Ishikawa (cell line): ENCODE results near the gene NRXN3.

ENCODE experiments used
- CEBPB ChIP-seq: IDR thresholded peaks from 2 replicates; pipeline ENCODE4 v1.6.1; 2012
- CREB1 ChIP-seq: IDR thresholded peaks from 2 replicates; pipeline ENCODE4 v1.6.1; 2012; ENCODE audit warnings: low read depth
- EGR1 ChIP-seq: IDR thresholded peaks from 2 replicates; pipeline ENCODE4 v1.6.1; 2012
- EP300 ChIP-seq: IDR thresholded peaks from 2 replicates; pipeline ENCODE4 v1.6.1; 2012; ENCODE audit warnings: borderline replicate concordance
- FOXM1 ChIP-seq: IDR thresholded peaks from 2 replicates; pipeline ENCODE4 v1.6.1; 2012; ENCODE audit warnings: low read depth, borderline replicate concordance
- MAX ChIP-seq: IDR thresholded peaks from 2 replicates; pipeline ENCODE4 v1.6.1; 2012
- NFIC ChIP-seq: IDR thresholded peaks from 2 replicates; pipeline ENCODE4 v1.6.1; 2012
- RAD21 ChIP-seq: IDR thresholded peaks from 2 replicates; pipeline ENCODE4 v1.6.1; 2012; ENCODE audit warnings: low read depth
- REST ChIP-seq: IDR thresholded peaks from 2 replicates; pipeline ENCODE4 v1.6.1; 2012; ENCODE audit warnings: low read depth, mild to moderate bottlenecking
- TAF1 ChIP-seq: IDR thresholded peaks from 2 replicates; pipeline ENCODE4 v1.6.1; 2012; ENCODE audit warnings: low read depth, mild to moderate bottlenecking
- TCF12 ChIP-seq: IDR thresholded peaks from 2 replicates; pipeline ENCODE4 v1.6.1; 2012; ENCODE audit warnings: low read depth
- TEAD4 ChIP-seq: IDR thresholded peaks from 2 replicates; pipeline ENCODE4 v1.6.1; 2012
- YY1 ChIP-seq: IDR thresholded peaks from 2 replicates; pipeline ENCODE4 v1.6.1; 2012; ENCODE audit warnings: low read depth
- ZBTB7A ChIP-seq: IDR thresholded peaks from 2 replicates; pipeline ENCODE4 v1.6.1; 2012; ENCODE audit warnings: low read depth
- TF ChIP-seq, protein P1 (sequence below): IDR thresholded peaks from 2 replicates; pipeline ENCODE4 v1.6.1; 2012

NRXN3 gene

DNA sequence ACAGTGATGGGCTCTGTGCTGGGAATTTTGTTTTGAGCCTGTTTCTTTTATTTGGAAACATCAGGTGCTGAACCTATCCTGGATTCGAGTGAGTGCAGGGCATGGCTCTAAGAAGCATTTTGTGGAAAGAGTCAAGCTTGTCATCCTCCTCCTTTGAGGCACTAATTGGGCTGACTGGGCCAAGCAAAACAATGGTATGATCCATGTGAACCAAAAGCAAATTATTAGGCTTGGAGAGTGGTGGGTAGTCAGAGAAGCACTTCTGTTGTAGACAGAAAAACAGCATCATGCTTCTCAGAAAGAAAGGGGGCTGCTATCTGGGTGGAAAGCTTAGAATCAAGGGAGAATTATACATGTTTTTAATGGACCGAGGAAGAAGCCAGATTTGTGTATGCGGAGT lies 1559.6 kb downstream of the NRXN3 start:
- TF ChIP-seq ZBTB7A (no peak), YY1 (no peak), EP300 (no peak), CREB1 (no peak), NFIC (no peak), EGR1 (no peak), TAF1 (no peak), MAX (no peak), REST (no peak), RAD21 (no peak), TEAD4 (no peak), TCF12 (no peak), FOXM1 (no peak), CEBPB (no peak)
- TF ChIP-seq, protein P1, sequence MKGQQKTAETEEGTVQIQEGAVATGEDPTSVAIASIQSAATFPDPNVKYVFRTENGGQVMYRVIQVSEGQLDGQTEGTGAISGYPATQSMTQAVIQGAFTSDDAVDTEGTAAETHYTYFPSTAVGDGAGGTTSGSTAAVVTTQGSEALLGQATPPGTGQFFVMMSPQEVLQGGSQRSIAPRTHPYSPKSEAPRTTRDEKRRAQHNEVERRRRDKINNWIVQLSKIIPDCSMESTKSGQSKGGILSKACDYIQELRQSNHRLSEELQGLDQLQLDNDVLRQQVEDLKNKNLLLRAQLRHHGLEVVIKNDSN, result no peak

GRCh38 chr14:79730196-79730595 lies 1560.0 kb downstream of the NRXN3 start:
- TF ChIP-seq EGR1 (no peak), FOXM1 (no peak), TAF1 (no peak), RAD21 (no peak), CREB1 (no peak), TCF12 (no peak), MAX (no peak), EP300 (no peak), CEBPB (no peak), ZBTB7A (no peak), REST (no peak)

- no peak for TF ChIP-seq TCF12
- no peak for TF ChIP-seq NFIC
- TF ChIP-seq EGR1, result no peak
Measured at GRCh38 chr14:79730953-79731352, 1560.8 kb downstream of the NRXN3 start.

DNA sequence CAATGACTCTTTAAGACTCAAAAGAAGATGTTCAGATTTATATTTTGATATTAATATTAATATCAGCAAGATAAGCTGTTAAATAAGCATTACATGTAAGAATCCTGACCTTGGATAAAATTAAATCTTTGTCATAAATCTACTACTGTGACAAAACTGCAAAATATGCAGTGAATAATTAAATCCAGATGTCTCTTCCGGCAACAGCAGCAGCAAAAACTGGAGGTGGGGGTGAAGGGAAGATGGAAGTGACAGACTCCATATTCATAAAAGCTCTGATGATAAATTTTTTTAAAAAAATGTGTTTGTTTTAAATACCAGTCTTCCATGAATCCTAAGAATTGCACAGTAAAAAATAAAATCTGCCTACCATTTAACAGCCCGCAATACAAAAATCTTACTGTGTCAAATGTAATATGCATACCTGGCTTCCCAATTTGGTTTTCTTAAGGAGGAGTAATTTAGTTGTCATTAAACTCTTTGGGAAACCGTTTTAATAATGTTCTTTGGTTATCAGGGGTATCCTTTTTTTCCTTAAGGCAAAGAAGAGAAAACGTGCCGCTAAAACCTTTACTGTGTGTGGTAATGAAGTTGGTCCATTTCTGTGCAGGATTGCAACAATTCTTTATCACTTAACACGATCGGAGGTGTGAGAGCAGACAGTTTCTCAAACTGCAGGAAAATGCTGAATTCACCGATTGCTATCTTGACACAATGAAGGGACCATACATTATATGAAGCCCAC lies 1562.9 kb downstream of the NRXN3 start:
- TF ChIP-seq CEBPB (no peak), TEAD4 (no peak), TAF1 (no peak), YY1 (no peak), EP300 (no peak), FOXM1 (no peak), ZBTB7A (no peak), NFIC (no peak), RAD21 (no peak), EGR1 (no peak)
- TF ChIP-seq, protein P1, result no peak

- TF ChIP-seq, protein P1, result no peak
- TF ChIP-seq RAD21, result no peak
- TF ChIP-seq NFIC, result no peak
- no peak for TF ChIP-seq CREB1
- TF ChIP-seq CEBPB, result no peak
- no peak for TF ChIP-seq EP300
- no peak for TF ChIP-seq YY1
- no peak for TF ChIP-seq FOXM1
Measured at GRCh38 chr14:79734151-79734550, 1564.0 kb downstream of the NRXN3 start.

DNA sequence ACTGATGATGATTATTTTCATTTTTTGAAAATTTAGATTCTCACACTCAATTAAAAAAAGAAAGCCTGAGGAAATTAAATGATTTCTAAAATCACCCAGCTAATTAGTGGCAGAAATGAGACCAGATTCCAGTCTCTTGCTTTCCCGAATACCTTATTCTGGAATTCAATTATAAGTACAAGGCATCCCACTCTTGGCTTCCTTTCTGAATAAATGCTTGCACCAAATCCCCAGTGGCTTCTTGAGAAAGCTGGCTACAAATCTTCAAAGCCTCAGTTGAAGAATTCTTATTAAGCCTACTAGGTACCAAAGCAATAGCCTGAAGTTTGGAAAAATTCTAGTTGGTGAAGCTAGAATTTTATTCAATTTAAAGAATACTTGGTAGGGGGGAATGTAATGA lies 1564.5 kb downstream of the NRXN3 start:
- TF ChIP-seq FOXM1, result no peak
- no peak for TF ChIP-seq EP300
- TF ChIP-seq, protein P1, result no peak
- TF ChIP-seq RAD21, result no peak
- TF ChIP-seq NFIC, result no peak
- no peak for TF ChIP-seq EGR1
- no peak for TF ChIP-seq CEBPB
- TF ChIP-seq TCF12, result no peak
- TF ChIP-seq ZBTB7A, result no peak
- TF ChIP-seq TAF1, result no peak
- no peak for TF ChIP-seq REST
- TF ChIP-seq YY1, result no peak
- no peak for TF ChIP-seq CREB1
- no peak for TF ChIP-seq MAX
- TF ChIP-seq TEAD4, result no peak
